ENCODE results near the gene GATAD2A.
"Not testable (repeated sequence)": the region's sequence is repeated elsewhere in the genome, so short reads cannot be mapped to it uniquely, and the experiment has no call there.

Gene GATAD2A

GRCh38 chr19:19447536-19448237 lies 42.2 kb downstream of the GATAD2A start:
- DNase-seq = peak; percentile 33

- DNase-seq = no peak
Measured at GRCh38 chr19:19448238-19448544, 42.7 kb downstream of the GATAD2A start.

- peak; percentile 50 for DNase-seq
Measured at GRCh38 chr19:19451429-19452242, 46.2 kb downstream of the GATAD2A start.

- DNase-seq = no peak
Measured at GRCh38 chr19:19452243-19453124, 47.0 kb downstream of the GATAD2A start.

- no peak for DNase-seq
Measured at GRCh38 chr19:19453125-19453454, 47.6 kb downstream of the GATAD2A start.

GRCh38 chr19:19455166-19455919 lies 49.9 kb downstream of the GATAD2A start:
- DNase-seq = not testable (repeated sequence)

GRCh38 chr19:19457671-19458070 lies 52.2 kb downstream of the GATAD2A start:
- DNase-seq = no peak

- DNase-seq = no peak
Measured at GRCh38 chr19:19458110-19458816, 52.8 kb downstream of the GATAD2A start.

- no peak for DNase-seq
Measured at GRCh38 chr19:19459073-19459472, 53.6 kb downstream of the GATAD2A start.

GRCh38 chr19:19459707-19460251 lies 54.3 kb downstream of the GATAD2A start:
- peak; percentile 67 for DNase-seq

- peak; percentile 26 for DNase-seq
Measured at GRCh38 chr19:19460258-19460731, 54.8 kb downstream of the GATAD2A start.

- DNase-seq = peak; percentile 59
Measured at GRCh38 chr19:19460761-19461265, 55.3 kb downstream of the GATAD2A start.

- DNase-seq = no peak
Measured at GRCh38 chr19:19461306-19461670, 55.8 kb downstream of the GATAD2A start.

- DNase-seq = peak; percentile 29
Measured at GRCh38 chr19:19461671-19462622, 56.5 kb downstream of the GATAD2A start.

GRCh38 chr19:19463348-19464117 lies 58.1 kb downstream of the GATAD2A start:
- no peak for DNase-seq

- DNase-seq = no peak
Measured at GRCh38 chr19:19464339-19465098, 59.0 kb downstream of the GATAD2A start.

GRCh38 chr19:19465436-19466070 lies 60.1 kb downstream of the GATAD2A start:
- DNase-seq = no peak

GRCh38 chr19:19466201-19466600 lies 60.7 kb downstream of the GATAD2A start:
- DNase-seq = no peak
